ENCODE data around the gene PLOD2. TPM values are rescaled to one million over a fixed set of nuclear protein-coding genes. Genes with fewer than 3 reads are reported as not detected.

Gene PLOD2
- total RNA-seq, 1 experiment from 2014 or later: 36.6 TPM

- Mint-ChIP-seq H3K4me3 (no peak overlapping the region), H3K36me3 (no peaks in the 10 kb centered on the region), H3K27ac (no peak overlapping the region), H3K4me1 (peaks cover 11% of the 10 kb centered on the region), H3K27me3 (ENCODE audit: low read depth) (no peaks in the 10 kb centered on the region), H3K9me3 (peaks cover 6% of the 10 kb centered on the region)
- TF ChIP-seq NR3C1 (CRISPR knock-in tag; conservative IDR thresholded peaks at IDR 0.05; ENCODE audit: low read depth): no peak
- TF ChIP-seq, protein P1, sequence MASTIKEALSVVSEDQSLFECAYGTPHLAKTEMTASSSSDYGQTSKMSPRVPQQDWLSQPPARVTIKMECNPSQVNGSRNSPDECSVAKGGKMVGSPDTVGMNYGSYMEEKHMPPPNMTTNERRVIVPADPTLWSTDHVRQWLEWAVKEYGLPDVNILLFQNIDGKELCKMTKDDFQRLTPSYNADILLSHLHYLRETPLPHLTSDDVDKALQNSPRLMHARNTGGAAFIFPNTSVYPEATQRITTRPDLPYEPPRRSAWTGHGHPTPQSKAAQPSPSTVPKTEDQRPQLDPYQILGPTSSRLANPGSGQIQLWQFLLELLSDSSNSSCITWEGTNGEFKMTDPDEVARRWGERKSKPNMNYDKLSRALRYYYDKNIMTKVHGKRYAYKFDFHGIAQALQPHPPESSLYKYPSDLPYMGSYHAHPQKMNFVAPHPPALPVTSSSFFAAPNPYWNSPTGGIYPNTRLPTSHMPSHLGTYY (CRISPR knock-in tag; IDR thresholded peaks at IDR 0.05): no peak
- TF ChIP-seq CREB1 (CRISPR knock-in tag; IDR thresholded peaks at IDR 0.05): no peak
- TF ChIP-seq, protein P2, sequence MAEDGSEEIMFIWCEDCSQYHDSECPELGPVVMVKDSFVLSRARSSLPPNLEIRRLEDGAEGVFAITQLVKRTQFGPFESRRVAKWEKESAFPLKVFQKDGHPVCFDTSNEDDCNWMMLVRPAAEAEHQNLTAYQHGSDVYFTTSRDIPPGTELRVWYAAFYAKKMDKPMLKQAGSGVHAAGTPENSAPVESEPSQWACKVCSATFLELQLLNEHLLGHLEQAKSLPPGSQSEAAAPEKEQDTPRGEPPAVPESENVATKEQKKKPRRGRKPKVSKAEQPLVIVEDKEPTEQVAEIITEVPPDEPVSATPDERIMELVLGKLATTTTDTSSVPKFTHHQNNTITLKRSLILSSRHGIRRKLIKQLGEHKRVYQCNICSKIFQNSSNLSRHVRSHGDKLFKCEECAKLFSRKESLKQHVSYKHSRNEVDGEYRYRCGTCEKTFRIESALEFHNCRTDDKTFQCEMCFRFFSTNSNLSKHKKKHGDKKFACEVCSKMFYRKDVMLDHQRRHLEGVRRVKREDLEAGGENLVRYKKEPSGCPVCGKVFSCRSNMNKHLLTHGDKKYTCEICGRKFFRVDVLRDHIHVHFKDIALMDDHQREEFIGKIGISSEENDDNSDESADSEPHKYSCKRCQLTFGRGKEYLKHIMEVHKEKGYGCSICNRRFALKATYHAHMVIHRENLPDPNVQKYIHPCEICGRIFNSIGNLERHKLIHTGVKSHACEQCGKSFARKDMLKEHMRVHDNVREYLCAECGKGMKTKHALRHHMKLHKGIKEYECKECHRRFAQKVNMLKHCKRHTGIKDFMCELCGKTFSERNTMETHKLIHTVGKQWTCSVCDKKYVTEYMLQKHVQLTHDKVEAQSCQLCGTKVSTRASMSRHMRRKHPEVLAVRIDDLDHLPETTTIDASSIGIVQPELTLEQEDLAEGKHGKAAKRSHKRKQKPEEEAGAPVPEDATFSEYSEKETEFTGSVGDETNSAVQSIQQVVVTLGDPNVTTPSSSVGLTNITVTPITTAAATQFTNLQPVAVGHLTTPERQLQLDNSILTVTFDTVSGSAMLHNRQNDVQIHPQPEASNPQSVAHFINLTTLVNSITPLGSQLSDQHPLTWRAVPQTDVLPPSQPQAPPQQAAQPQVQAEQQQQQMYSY (CRISPR knock-in tag; IDR thresholded peaks at IDR 0.05): no peak
- no peak for TF ChIP-seq ZMAT4 (CRISPR knock-in tag; IDR thresholded peaks at IDR 0.05)
- TF ChIP-seq, protein P3, sequence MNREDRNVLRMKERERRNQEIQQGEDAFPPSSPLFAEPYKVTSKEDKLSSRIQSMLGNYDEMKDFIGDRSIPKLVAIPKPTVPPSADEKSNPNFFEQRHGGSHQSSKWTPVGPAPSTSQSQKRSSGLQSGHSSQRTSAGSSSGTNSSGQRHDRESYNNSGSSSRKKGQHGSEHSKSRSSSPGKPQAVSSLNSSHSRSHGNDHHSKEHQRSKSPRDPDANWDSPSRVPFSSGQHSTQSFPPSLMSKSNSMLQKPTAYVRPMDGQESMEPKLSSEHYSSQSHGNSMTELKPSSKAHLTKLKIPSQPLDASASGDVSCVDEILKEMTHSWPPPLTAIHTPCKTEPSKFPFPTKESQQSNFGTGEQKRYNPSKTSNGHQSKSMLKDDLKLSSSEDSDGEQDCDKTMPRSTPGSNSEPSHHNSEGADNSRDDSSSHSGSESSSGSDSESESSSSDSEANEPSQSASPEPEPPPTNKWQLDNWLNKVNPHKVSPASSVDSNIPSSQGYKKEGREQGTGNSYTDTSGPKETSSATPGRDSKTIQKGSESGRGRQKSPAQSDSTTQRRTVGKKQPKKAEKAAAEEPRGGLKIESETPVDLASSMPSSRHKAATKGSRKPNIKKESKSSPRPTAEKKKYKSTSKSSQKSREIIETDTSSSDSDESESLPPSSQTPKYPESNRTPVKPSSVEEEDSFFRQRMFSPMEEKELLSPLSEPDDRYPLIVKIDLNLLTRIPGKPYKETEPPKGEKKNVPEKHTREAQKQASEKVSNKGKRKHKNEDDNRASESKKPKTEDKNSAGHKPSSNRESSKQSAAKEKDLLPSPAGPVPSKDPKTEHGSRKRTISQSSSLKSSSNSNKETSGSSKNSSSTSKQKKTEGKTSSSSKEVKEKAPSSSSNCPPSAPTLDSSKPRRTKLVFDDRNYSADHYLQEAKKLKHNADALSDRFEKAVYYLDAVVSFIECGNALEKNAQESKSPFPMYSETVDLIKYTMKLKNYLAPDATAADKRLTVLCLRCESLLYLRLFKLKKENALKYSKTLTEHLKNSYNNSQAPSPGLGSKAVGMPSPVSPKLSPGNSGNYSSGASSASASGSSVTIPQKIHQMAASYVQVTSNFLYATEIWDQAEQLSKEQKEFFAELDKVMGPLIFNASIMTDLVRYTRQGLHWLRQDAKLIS (CRISPR knock-in tag; IDR thresholded peaks at IDR 0.05; ENCODE audit: borderline replicate concordance): no peak
- TF ChIP-seq HMGXB4 (CRISPR knock-in tag; IDR thresholded peaks at IDR 0.05): no peak
- TF ChIP-seq, protein P4, sequence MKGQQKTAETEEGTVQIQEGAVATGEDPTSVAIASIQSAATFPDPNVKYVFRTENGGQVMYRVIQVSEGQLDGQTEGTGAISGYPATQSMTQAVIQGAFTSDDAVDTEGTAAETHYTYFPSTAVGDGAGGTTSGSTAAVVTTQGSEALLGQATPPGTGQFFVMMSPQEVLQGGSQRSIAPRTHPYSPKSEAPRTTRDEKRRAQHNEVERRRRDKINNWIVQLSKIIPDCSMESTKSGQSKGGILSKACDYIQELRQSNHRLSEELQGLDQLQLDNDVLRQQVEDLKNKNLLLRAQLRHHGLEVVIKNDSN (CRISPR knock-in tag; IDR thresholded peaks at IDR 0.05): no peak
- no peak for TF ChIP-seq ATF1 (CRISPR knock-in tag; IDR thresholded peaks at IDR 0.05)
- no peak for TF ChIP-seq ZNF121 (CRISPR knock-in tag; IDR thresholded peaks at IDR 0.05)
- no peak for TF ChIP-seq CREM (CRISPR knock-in tag; IDR thresholded peaks at IDR 0.05)
- no peak for TF ChIP-seq ZNF423 (CRISPR knock-in tag; IDR thresholded peaks at IDR 0.05)
- TF ChIP-seq OVOL2 (CRISPR knock-in tag; IDR thresholded peaks at IDR 0.05; ENCODE audit: borderline replicate concordance): no peak
- TF ChIP-seq FOXK1 (CRISPR knock-in tag; IDR thresholded peaks at IDR 0.05): no peak
- TF ChIP-seq NR2C2 (CRISPR knock-in tag; IDR thresholded peaks at IDR 0.05): no peak
- TF ChIP-seq NFATC4 (CRISPR knock-in tag; IDR thresholded peaks at IDR 0.05): no peak
- TF ChIP-seq, protein P5, sequence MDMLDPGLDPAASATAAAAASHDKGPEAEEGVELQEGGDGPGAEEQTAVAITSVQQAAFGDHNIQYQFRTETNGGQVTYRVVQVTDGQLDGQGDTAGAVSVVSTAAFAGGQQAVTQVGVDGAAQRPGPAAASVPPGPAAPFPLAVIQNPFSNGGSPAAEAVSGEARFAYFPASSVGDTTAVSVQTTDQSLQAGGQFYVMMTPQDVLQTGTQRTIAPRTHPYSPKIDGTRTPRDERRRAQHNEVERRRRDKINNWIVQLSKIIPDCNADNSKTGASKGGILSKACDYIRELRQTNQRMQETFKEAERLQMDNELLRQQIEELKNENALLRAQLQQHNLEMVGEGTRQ (CRISPR knock-in tag; IDR thresholded peaks at IDR 0.05): no peak
- CTCF ChIA-PET: interaction anchor here (0.6 kb wide), 1 partner anchor 353 kb away, joined by 3 read pairs; no protein-coding TSS in a partner anchor
- DNase-seq (ENCODE audit: low spot score) (no peak), ATAC-seq (no peak)
- POLR2A ChIA-PET: no interaction called here
Observed at GRCh38 chr3:146172586-146172985, 11.6 kb upstream of the PLOD2 start.
